GM06990 (cell line): ENCODE measurements around the gene LTF.

Experiments
- DNase-seq: peaks from one replicate; pipeline ENCODE4 v3.0.0-alpha.2; 2011; ENCODE audit not compliant: insufficient read length; ENCODE audit errors: extremely low read depth
- H3K27me3 ChIP-seq: replicated peaks from 2 replicates; pipeline ENCODE4 v1.6.0; 2011; ENCODE audit warnings: low read length; ENCODE audit not compliant: control insufficient read depth, insufficient read depth
- H3K36me3 ChIP-seq: 2 replicates; pipeline ENCODE4 v1.5.1; 2011; ENCODE audit warnings: low read length; ENCODE audit not compliant: control insufficient read depth, insufficient read depth
- H3K4me3 ChIP-seq: replicated peaks from 2 replicates; pipeline ENCODE4 v1.5.1; 2011; ENCODE audit warnings: low read depth, mild to moderate bottlenecking, control low read depth, low read length
- CTCF ChIP-seq: IDR thresholded peaks from 2 replicates; pipeline ENCODE4 v1.5.1; 2011; ENCODE audit warnings: low read length, control low read depth, mild to moderate bottlenecking, inconsistent platforms; ENCODE audit not compliant: insufficient read depth, poor library complexity, severe bottlenecking

The LTF gene

GRCh38 chr3:46410669-46411068, 54.0 kb downstream of the LTF start:
- Histone ChIP-seq H3K4me3 (no peak overlapping the region), H3K36me3 (no peaks in the 10 kb centered on the region), H3K27me3 (no peaks in the 10 kb centered on the region)
- no peak for TF ChIP-seq CTCF
- DNase-seq = no peak

GRCh38 chr3:46409739-46410489, 54.8 kb downstream of the LTF start:
- Histone ChIP-seq H3K27me3 (no peaks in the 10 kb centered on the region), H3K4me3 (no peak overlapping the region), H3K36me3 (no peaks in the 10 kb centered on the region)
- TF ChIP-seq CTCF = no peak
- no peak for DNase-seq

- no peaks in the 10 kb centered on the region for H3K36me3 ChIP-seq
- DNase-seq = no peak
- H3K4me3 ChIP-seq = no peak overlapping the region
- no peaks in the 10 kb centered on the region for H3K27me3 ChIP-seq
- no peak for TF ChIP-seq CTCF
These were observed 55.9 kb downstream of the LTF start for GRCh38 chr3:46408853-46409252.

- H3K36me3 ChIP-seq = no peaks in the 10 kb centered on the region
- TF ChIP-seq CTCF = no peak
- H3K4me3 ChIP-seq = no peak overlapping the region
- no peak for DNase-seq
- no peaks in the 10 kb centered on the region for H3K27me3 ChIP-seq
These were observed 56.7 kb downstream of the LTF start for GRCh38 chr3:46407970-46408369.

- Histone ChIP-seq H3K27me3 (no peaks in the 10 kb centered on the region), H3K4me3 (peak within 1 kb of the TSS; percentile 26; the same call in 1 of the 2 replicates), H3K36me3 (no peaks in the 10 kb centered on the region)
- DNase-seq = peak; percentile 44
- TF ChIP-seq CTCF = no peak
These were observed 57.7 kb downstream of the LTF start, which contains the start of the genes CCR5AS and CCRL2 for GRCh38 chr3:46406788-46407611. Gene CCR5AS (minus strand): TSS chr3:46407066. Gene CCRL2 (plus strand): TSS chr3:46407259. CDS start chr3:46408080, 821 bp downstream.
